H9 (cell line): ENCODE measurements around the gene RCHY1. TPM values are rescaled to one million over a fixed set of nuclear protein-coding genes. Genes with fewer than 3 reads are reported as not detected.
A peak's percentile ranks its signal among the peaks of the same experiment; 100 is the strongest.

Source experiments
- DNase-seq: peaks from one replicate; pipeline ENCODE4 v3.0.0-alpha.2; 2017
- H2AFZ ChIP-seq: one replicate; pipeline ENCODE4 v1.6.1; 2013; ENCODE audit warnings: mild to moderate bottlenecking, low read length, control low read depth, moderate library complexity
- H2AK5ac ChIP-seq: 2 replicates; pipeline ENCODE4 v1.6.1; 2013; ENCODE audit warnings: low read length, control low read depth, mixed read lengths; ENCODE audit not compliant: insufficient read length
- H2BK120ac ChIP-seq: one replicate; pipeline ENCODE4 v1.6.1; 2013; ENCODE audit warnings: low read depth, mild to moderate bottlenecking, low read length, control low read depth, inconsistent platforms; ENCODE audit not compliant: poor library complexity, severe bottlenecking
- H2BK12ac ChIP-seq: 2 replicates; pipeline ENCODE4 v1.6.1; 2013; ENCODE audit warnings: low read length, control low read depth, mixed read lengths, low read depth; ENCODE audit not compliant: insufficient read length
- H2BK15ac ChIP-seq: 2 replicates; pipeline ENCODE4 v1.6.1; 2013; ENCODE audit warnings: low read depth, low read length, control low read depth
- H2BK20ac ChIP-seq: one replicate; pipeline ENCODE4 v1.6.1; 2013; ENCODE audit warnings: low read depth, mild to moderate bottlenecking, low read length, control low read depth, inconsistent platforms; ENCODE audit not compliant: poor library complexity, severe bottlenecking
- H2BK5ac ChIP-seq: 2 replicates; pipeline ENCODE4 v1.6.1; 2013; ENCODE audit warnings: low read length, control low read depth, mixed read lengths; ENCODE audit not compliant: insufficient read length
- H3K14ac ChIP-seq: 2 replicates; pipeline ENCODE4 v1.6.1; 2013; ENCODE audit warnings: low read length, control low read depth; ENCODE audit not compliant: insufficient read depth
- H3K18ac ChIP-seq: 2 replicates; pipeline ENCODE4 v1.6.1; 2013; ENCODE audit warnings: low read depth, mild to moderate bottlenecking, mixed read lengths, low read length, control low read depth; ENCODE audit not compliant: insufficient read length
- H3K23ac ChIP-seq: 2 replicates; pipeline ENCODE4 v1.6.1; 2013; ENCODE audit warnings: low read length, control low read depth, mixed read lengths, low read depth; ENCODE audit not compliant: insufficient read length
- H3K23me2 ChIP-seq: 2 replicates; pipeline ENCODE4 v1.6.1; 2013; ENCODE audit warnings: low read depth, mild to moderate bottlenecking, mixed read lengths, low read length, control low read depth; ENCODE audit not compliant: insufficient read length, poor library complexity, severe bottlenecking
- H3K27ac ChIP-seq: 2 replicates; pipeline ENCODE4 v1.5.1; 2013; ENCODE audit warnings: low read length, control low read depth, mixed read lengths, low read depth; ENCODE audit not compliant: insufficient read length
- H3K27me3 ChIP-seq: 2 replicates; pipeline ENCODE4 v1.6.1; 2013; ENCODE audit warnings: low read length, control low read depth, inconsistent platforms; ENCODE audit not compliant: insufficient read depth
- H3K4ac ChIP-seq: 2 replicates; pipeline ENCODE4 v1.6.1; 2013; ENCODE audit warnings: low read depth, mild to moderate bottlenecking, control low read depth, inconsistent platforms, low read length, moderate library complexity
- H3K4me1 ChIP-seq: 2 replicates; pipeline ENCODE4 v1.6.1; 2013; ENCODE audit warnings: low read length, control low read depth, inconsistent platforms; ENCODE audit not compliant: insufficient read depth
- H3K4me2 ChIP-seq: 2 replicates; pipeline ENCODE4 v1.6.1; 2013; ENCODE audit warnings: low read length, control low read depth, mixed read lengths; ENCODE audit not compliant: insufficient read length, insufficient read depth
- H3K56ac ChIP-seq: 2 replicates; pipeline ENCODE4 v1.6.1; 2013; ENCODE audit warnings: low read depth, mild to moderate bottlenecking, mixed read lengths, low read length, control low read depth; ENCODE audit not compliant: insufficient read length
- H3K79me1 ChIP-seq: 2 replicates; pipeline ENCODE4 v1.6.1; 2013; ENCODE audit warnings: low read depth, mild to moderate bottlenecking, moderate library complexity, low read length, control low read depth, inconsistent platforms; ENCODE audit not compliant: insufficient read depth, poor library complexity, severe bottlenecking
- H3K79me2 ChIP-seq: 2 replicates; pipeline ENCODE4 v1.6.1; 2013; ENCODE audit warnings: low read length, control low read depth, inconsistent platforms; ENCODE audit not compliant: insufficient read depth
- H3K9ac ChIP-seq: 2 replicates; pipeline ENCODE4 v1.6.1; 2013; ENCODE audit warnings: low read length, control low read depth, mixed read lengths; ENCODE audit not compliant: insufficient read length; ENCODE audit errors: extremely low read depth
- H3K9me3 ChIP-seq: one replicate; pipeline ENCODE4 v1.6.1; 2013; ENCODE audit warnings: low read depth, low read length, inconsistent platforms; ENCODE audit not compliant: control insufficient read depth
- H3T11ph ChIP-seq: one replicate; pipeline ENCODE4 v1.6.1; 2013; ENCODE audit warnings: mild to moderate bottlenecking, low read length, control low read depth, inconsistent platforms
- H4K20me1 ChIP-seq: one replicate; pipeline ENCODE4 v1.6.1; 2013; ENCODE audit not compliant: control insufficient read depth, insufficient read length, insufficient read depth
- H4K5ac ChIP-seq: 2 replicates; pipeline ENCODE4 v1.6.1; 2013; ENCODE audit warnings: low read depth, mild to moderate bottlenecking, mixed read lengths, low read length, control low read depth; ENCODE audit not compliant: insufficient read length
- H4K8ac ChIP-seq: replicated peaks from 2 replicates; pipeline ENCODE4 v1.6.1; 2013; ENCODE audit warnings: low read length, control low read depth, mixed read lengths, low read depth; ENCODE audit not compliant: insufficient read length
- H4K91ac ChIP-seq: 2 replicates; pipeline ENCODE4 v1.6.1; 2013; ENCODE audit warnings: low read depth, mild to moderate bottlenecking, moderate library complexity, mixed read lengths, low read length, control low read depth; ENCODE audit not compliant: insufficient read length
- H3K27ac Mint-ChIP-seq, 3 experiments: 2 replicates in 2 of 3; 3 replicates in 1 of 3; pipeline ENCODE4 v1.8.0; 2020 to 2021; ENCODE audit warnings: mixed read lengths in 3 of 3, mild to moderate bottlenecking in 1 of 3, moderate library complexity in 1 of 3
- H3K27me3 Mint-ChIP-seq: 2 replicates; pipeline ENCODE4 v1.8.0; 2021; ENCODE audit warnings: low read depth, mild to moderate bottlenecking, moderate library complexity, mixed read lengths
- H3K36me3 Mint-ChIP-seq, 3 experiments: 2 replicates in 2 of 3; 3 replicates in 1 of 3; pipeline ENCODE4 v1.8.0; 2020 to 2021; ENCODE audit warnings: low read depth in 3 of 3, mixed read lengths in 3 of 3; ENCODE audit not compliant: insufficient read depth in 1 of 3
- H3K4me1 Mint-ChIP-seq, 2 experiments: 2 replicates each; pipeline ENCODE4 v1.8.0; 2020; ENCODE audit warnings: mixed read lengths in 2 of 2
- H3K4me3 Mint-ChIP-seq, 2 experiments: 2 replicates in 1 of 2; 3 replicates in 1 of 2; pipeline ENCODE4 v1.8.0; 2020 to 2021; ENCODE audit warnings: mild to moderate bottlenecking in 2 of 2, mixed read lengths in 2 of 2, moderate library complexity in 1 of 2
- H3K9me3 Mint-ChIP-seq, 2 experiments: 2 replicates in 1 of 2; 3 replicates in 1 of 2; pipeline ENCODE4 v1.8.0; 2020; ENCODE audit warnings: mild to moderate bottlenecking in 2 of 2, mixed read lengths in 2 of 2, moderate library complexity in 1 of 2
- CTCF ChIP-seq: fragments of 200-600 bp; sonication (generic); conservative IDR thresholded peaks from 3 replicates; pipeline ENCODE4 v1.8.0; 2021; ENCODE audit warnings: antibody characterized with exemption, mild to moderate bottlenecking
- WGBS: extraction: QIAGEN DNeasy Blood & Tissue Kit; methylation state at CpG from one replicate; pipeline ENCODE4 v1.1.7; 2013; ENCODE audit warnings: missing lambda C conversion rate, low lambda C conversion rate, mixed read lengths; ENCODE audit not compliant: insufficient read length; ENCODE audit errors: extremely low coverage; 5-methylcytosine and 5-hydroxymethylcytosine counted together
- total RNA-seq: library from RNA; stranded (reverse); gene quantifications from 2 replicates; pipeline ENCODE4 v1.2.1, GENCODE V29; 2021

The RCHY1 gene
- total RNA-seq, 1 experiment from 2014 or later = 47.9 TPM

- Histone ChIP-seq H3K56ac (no peak overlapping the region), H3T11ph (no peak overlapping the region), H4K8ac (no peak overlapping the region), H3K79me2 (no peaks in the 10 kb centered on the region), H3K23ac (no peak overlapping the region), H2BK12ac (no peak overlapping the region), H2BK5ac (no peak overlapping the region), H3K4ac (no peak overlapping the region), H2AK5ac (no peak overlapping the region), H3K14ac (no peak overlapping the region), H3K79me1 (no peaks in the 10 kb centered on the region), H2BK120ac (no peak overlapping the region), H3K27ac (no peak overlapping the region), H2AFZ (no peak overlapping the region), H3K27me3 (no peaks in the 10 kb centered on the region), H3K4me2 (no peak overlapping the region), H3K9me3 (no peaks in the 10 kb centered on the region), H2BK15ac (no peak overlapping the region), H2BK20ac (no peak overlapping the region), H3K9ac (no peak overlapping the region), H4K91ac (no peak overlapping the region), H3K18ac (peak overlapping the region; percentile 50), H3K4me1 (peaks cover 3% of the 10 kb centered on the region; the same call in 1 of the 2 replicates), H3K23me2 (no peaks in the 10 kb centered on the region), H4K5ac (no peak overlapping the region), H4K20me1 (no peaks in the 10 kb centered on the region)
- H3K4me3 Mint-ChIP-seq = no peak overlapping the region
- no peaks in the 10 kb centered on the region; a peak in 2 of 5 replicates for H3K9me3 Mint-ChIP-seq
- peaks cover 8 to 10% of the 10 kb centered on the region in 2 experiments for H3K4me1 Mint-ChIP-seq
- H3K27me3 Mint-ChIP-seq = no peaks in the 10 kb centered on the region
- no CpG with 5 or more reads among the region's 8 CpGs for WGBS
- no peak for TF ChIP-seq CTCF
- peak overlapping the region in 1 of 3 experiments; percentile 21; a peak in 1 of 7 replicates for H3K27ac Mint-ChIP-seq
- H3K36me3 Mint-ChIP-seq = peaks cover 0 to 2% (median 0%) of the 10 kb centered on the region in 3 experiments; a peak in 2 of 7 replicates
- DNase-seq = peak; percentile 68
These were observed 47.6 kb upstream of the RCHY1 start for GRCh38 chr4:75561789-75562188.
